SK-N-SH (cell line): ENCODE measurements around the gene FOXP1.

Experiments
- CHD2 ChIP-seq: fragments of 150-350 bp; IDR thresholded peaks from 2 replicates; pipeline ENCODE4 v1.6.1; 2018; ENCODE audit warnings: low read length; ENCODE audit not compliant: partially characterized antibody
- EZH2phosphoT487 ChIP-seq: fragments of 200-600 bp; sonication (generic); IDR thresholded peaks from 2 replicates; pipeline ENCODE4 v1.6.1; 2017; ENCODE audit warnings: low read depth, mixed run types, mild to moderate bottlenecking, antibody characterized with exemption, moderate library complexity, borderline replicate concordance
- JUND ChIP-seq: IDR thresholded peaks from 2 replicates; pipeline ENCODE4 v1.4.0; 2012
- POLR2AphosphoS5 ChIP-seq: IDR thresholded peaks from 2 replicates; pipeline ENCODE4 v1.6.1; 2012; ENCODE audit warnings: low read depth, low read length
- SIN3A ChIP-seq: IDR thresholded peaks from 2 replicates; pipeline ENCODE4 v1.6.1; 2012; ENCODE audit warnings: low read depth, mild to moderate bottlenecking, low read length, moderate library complexity, borderline replicate concordance
- TF ChIP-seq, protein P1 (sequence below): fragments of 200-600 bp; sonication (generic); IDR thresholded peaks from 2 replicates; pipeline ENCODE4 v1.6.1; 2017; ENCODE audit warnings: antibody characterized with exemption, mild to moderate bottlenecking, moderate library complexity

GRCh38 chr3:71276531-71276930, 307.0 kb downstream of the FOXP1 start:
- TF ChIP-seq EZH2phosphoT487 (no peak), JUND (no peak), SIN3A (no peak), CHD2 (no peak), POLR2AphosphoS5 (no peak)
- TF ChIP-seq, protein P1, sequence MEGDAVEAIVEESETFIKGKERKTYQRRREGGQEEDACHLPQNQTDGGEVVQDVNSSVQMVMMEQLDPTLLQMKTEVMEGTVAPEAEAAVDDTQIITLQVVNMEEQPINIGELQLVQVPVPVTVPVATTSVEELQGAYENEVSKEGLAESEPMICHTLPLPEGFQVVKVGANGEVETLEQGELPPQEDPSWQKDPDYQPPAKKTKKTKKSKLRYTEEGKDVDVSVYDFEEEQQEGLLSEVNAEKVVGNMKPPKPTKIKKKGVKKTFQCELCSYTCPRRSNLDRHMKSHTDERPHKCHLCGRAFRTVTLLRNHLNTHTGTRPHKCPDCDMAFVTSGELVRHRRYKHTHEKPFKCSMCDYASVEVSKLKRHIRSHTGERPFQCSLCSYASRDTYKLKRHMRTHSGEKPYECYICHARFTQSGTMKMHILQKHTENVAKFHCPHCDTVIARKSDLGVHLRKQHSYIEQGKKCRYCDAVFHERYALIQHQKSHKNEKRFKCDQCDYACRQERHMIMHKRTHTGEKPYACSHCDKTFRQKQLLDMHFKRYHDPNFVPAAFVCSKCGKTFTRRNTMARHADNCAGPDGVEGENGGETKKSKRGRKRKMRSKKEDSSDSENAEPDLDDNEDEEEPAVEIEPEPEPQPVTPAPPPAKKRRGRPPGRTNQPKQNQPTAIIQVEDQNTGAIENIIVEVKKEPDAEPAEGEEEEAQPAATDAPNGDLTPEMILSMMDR = no peak
